ENCODE results near the gene FAM221B.
A peak's percentile ranks its signal among the peaks of the same experiment; 100 is the strongest.

The FAM221B gene

DNA sequence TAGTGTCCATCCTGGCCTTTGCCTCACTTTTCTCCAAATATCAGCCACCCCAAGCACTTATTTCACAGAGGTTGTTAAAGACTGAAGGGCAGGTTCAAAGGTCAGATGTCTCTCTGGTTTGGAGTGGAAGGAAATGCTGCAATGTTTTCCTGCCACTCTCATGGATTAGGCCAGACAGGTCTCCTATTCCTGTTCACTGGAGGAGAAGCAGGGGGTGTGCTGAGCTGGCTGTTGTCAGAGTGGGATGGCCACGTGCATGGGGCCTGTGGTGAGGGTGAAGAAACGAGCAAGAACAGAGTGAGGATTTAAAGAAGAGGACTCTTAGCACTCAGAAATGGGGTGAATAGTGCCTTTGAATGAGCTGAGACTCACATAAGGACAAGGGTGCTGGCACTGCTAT lies 7.2 kb upstream of the FAM221B start:
- Histone ChIP-seq H3K4me3 (ENCODE audit: insufficient read depth, low read depth, low read length) (no peak overlapping the region), H3K36me3 (ENCODE audit: control insufficient read depth, insufficient read depth, low read length) (no peaks in the 10 kb centered on the region), H3K4me1 (ENCODE audit: control insufficient read depth, insufficient read depth, low read length) (no peaks in the 10 kb centered on the region), H3K9me3 (ENCODE audit: control insufficient read depth, low read length) (no peaks in the 10 kb centered on the region), H3K27me3 (ENCODE audit: control insufficient read depth, insufficient read depth, low read length, poor library complexity, severe bottlenecking) (no peaks in the 10 kb centered on the region), H3K27ac (ENCODE audit: insufficient read depth, low read depth, low read length, poor library complexity, severe bottlenecking) (no peak overlapping the region)
- WGBS, 2 experiments: 92 to 93% methylated on average over 2 of the region's 2 CpGs

DNA sequence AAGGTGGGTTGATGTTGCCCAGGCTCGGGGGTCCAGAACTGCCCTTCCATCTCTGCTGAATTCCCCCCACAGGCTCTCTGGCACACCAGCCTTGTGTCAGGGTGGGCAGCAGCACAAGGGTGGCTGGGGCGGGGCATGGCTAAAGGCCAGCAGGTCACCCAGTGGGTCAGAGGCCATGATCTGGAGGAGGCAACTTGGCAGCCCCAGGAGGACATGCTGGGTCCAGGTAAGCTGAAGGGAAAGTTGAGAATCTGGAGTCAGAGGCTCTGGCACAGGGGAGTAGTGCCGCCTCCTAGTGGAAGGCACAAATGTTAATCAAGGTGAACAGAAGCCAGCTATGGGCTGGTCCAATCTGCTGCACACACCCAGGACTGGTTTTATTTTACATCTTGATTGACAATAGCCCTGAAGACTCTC lies 6.7 kb upstream of the FAM221B start:
- H3K27me3 ChIP-seq (ENCODE audit: control insufficient read depth, insufficient read depth, low read length, poor library complexity, severe bottlenecking): no peaks in the 10 kb centered on the region
- no peaks in the 10 kb centered on the region for H3K36me3 ChIP-seq (ENCODE audit: control insufficient read depth, insufficient read depth, low read length)
- WGBS, 2 experiments: 86 to 89% methylated on average over 3 of the region's 3 CpGs
- no peak overlapping the region for H3K27ac ChIP-seq (ENCODE audit: insufficient read depth, low read depth, low read length, poor library complexity, severe bottlenecking)
- no peak overlapping the region for H3K4me3 ChIP-seq (ENCODE audit: insufficient read depth, low read depth, low read length)
- H3K4me1 ChIP-seq (ENCODE audit: control insufficient read depth, insufficient read depth, low read length): no peaks in the 10 kb centered on the region
- H3K9me3 ChIP-seq (ENCODE audit: control insufficient read depth, low read length): no peaks in the 10 kb centered on the region

DNA sequence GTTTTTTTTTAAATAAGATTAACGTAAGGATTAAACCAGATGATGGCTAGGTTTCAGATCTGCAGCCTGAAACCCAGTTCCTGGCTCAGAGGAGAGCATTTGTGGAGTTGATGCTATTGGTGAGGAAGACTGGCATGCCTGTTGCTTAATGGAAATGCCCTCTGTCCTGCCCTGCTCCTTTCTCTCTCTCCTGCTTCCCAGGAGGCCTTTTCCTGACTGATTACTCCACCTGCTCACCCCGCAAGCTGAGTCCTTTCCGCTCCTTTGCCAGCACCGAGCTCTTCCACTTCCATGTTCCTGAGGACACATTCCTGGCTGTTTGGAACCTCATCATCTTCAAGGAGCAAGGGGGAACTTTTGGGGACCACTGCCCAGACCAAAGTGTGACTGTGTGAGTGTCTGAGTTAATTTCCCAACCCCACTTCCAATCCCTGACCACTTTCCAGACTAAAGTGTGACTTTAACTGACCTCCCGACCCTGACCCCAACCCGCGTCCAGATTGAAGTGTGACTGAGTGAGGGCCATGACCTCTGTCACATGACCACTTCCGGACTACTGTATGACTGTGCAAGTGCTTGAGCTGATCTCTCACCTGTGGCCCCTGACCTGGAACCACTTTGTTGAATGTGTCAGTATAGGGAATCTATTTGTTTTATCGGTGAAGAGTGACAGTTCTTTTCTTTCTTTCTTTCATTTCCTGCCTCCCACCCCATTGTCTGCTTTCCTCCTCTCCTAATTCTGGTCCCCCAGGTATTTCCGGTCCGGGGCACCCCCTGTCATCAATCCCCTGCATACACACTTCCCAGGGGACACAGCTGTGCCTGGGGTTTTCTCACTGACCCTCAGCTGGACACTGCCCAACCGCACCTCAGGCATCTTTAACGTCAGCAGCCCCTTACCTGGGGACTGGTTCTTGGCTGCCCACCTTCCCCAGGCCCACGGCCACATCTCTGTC lies 6.0 kb upstream of the FAM221B start:
- no peak overlapping the region for H3K4me3 ChIP-seq (ENCODE audit: insufficient read depth, low read depth, low read length)
- no peaks in the 10 kb centered on the region for H3K9me3 ChIP-seq (ENCODE audit: control insufficient read depth, low read length)
- H3K27ac ChIP-seq (ENCODE audit: insufficient read depth, low read depth, low read length, poor library complexity, severe bottlenecking): no peak overlapping the region
- H3K27me3 ChIP-seq (ENCODE audit: control insufficient read depth, insufficient read depth, low read length, poor library complexity, severe bottlenecking): no peaks in the 10 kb centered on the region
- H3K4me1 ChIP-seq (ENCODE audit: control insufficient read depth, insufficient read depth, low read length): peaks cover 6% of the 10 kb centered on the region
- 92% methylated on average over 14 of the region's 14 CpGs for WGBS, 2 experiments
- no peaks in the 10 kb centered on the region for H3K36me3 ChIP-seq (ENCODE audit: control insufficient read depth, insufficient read depth, low read length)

DNA sequence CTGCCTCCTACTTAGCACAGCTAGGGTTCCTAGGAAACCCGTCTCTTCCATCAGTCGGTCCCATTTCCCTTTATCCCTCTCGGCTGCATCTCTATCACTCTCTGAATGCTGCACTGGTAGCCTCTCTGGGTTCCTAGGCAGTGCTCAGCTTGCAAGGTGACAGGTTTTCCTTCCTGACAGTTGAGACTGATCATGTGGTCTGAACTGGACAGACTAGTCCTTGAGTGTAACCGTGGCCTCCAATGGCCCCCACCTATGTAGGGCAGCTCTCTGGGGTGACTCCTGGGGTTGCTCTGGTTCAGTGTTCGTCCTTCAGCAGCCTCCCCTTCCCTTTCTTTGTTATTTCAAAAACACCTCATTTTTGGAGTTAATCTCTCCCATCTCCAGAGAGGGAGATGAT lies 4.3 kb upstream of the FAM221B start:
- no peaks in the 10 kb centered on the region for H3K27me3 ChIP-seq (ENCODE audit: control insufficient read depth, insufficient read depth, low read length, poor library complexity, severe bottlenecking)
- H3K4me3 ChIP-seq (ENCODE audit: insufficient read depth, low read depth, low read length): no peak overlapping the region
- H3K36me3 ChIP-seq (ENCODE audit: control insufficient read depth, insufficient read depth, low read length): no peaks in the 10 kb centered on the region
- no peaks in the 10 kb centered on the region for H3K9me3 ChIP-seq (ENCODE audit: control insufficient read depth, low read length)
- H3K4me1 ChIP-seq (ENCODE audit: control insufficient read depth, insufficient read depth, low read length): peaks cover 10% of the 10 kb centered on the region
- 88 to 94% methylated on average over 5 of the region's 5 CpGs for WGBS, 2 experiments
- no peak overlapping the region for H3K27ac ChIP-seq (ENCODE audit: insufficient read depth, low read depth, low read length, poor library complexity, severe bottlenecking)

DNA sequence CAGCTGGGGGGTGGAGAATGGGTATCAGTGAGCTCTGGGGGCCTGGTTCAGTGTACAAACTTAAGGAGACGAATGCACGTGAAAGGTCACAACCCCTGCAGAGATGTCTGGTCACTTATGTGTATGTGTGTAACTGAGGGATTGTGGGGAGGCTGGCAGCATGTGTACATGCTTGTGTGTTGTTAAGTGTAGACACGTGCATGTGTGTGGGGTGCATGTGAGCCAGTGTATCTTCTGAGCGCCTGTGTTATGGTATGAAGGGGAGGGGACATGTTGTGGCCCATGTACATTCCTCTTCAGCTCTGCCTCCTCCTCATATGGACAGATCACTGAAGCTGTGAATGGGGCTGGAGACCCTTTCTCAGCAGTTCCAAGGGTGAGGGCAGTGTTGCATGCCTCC lies 2.5 kb upstream of the FAM221B start:
- no peak overlapping the region for H3K27ac ChIP-seq (ENCODE audit: insufficient read depth, low read depth, low read length, poor library complexity, severe bottlenecking)
- WGBS, 2 experiments: 90 to 94% methylated on average over 4 of the region's 4 CpGs
- H3K4me1 ChIP-seq (ENCODE audit: control insufficient read depth, insufficient read depth, low read length): peaks cover 10% of the 10 kb centered on the region
- no peaks in the 10 kb centered on the region for H3K9me3 ChIP-seq (ENCODE audit: control insufficient read depth, low read length)
- H3K27me3 ChIP-seq (ENCODE audit: control insufficient read depth, insufficient read depth, low read length, poor library complexity, severe bottlenecking): no peaks in the 10 kb centered on the region
- no peak overlapping the region for H3K4me3 ChIP-seq (ENCODE audit: insufficient read depth, low read depth, low read length)
- no peaks in the 10 kb centered on the region for H3K36me3 ChIP-seq (ENCODE audit: control insufficient read depth, insufficient read depth, low read length)

DNA sequence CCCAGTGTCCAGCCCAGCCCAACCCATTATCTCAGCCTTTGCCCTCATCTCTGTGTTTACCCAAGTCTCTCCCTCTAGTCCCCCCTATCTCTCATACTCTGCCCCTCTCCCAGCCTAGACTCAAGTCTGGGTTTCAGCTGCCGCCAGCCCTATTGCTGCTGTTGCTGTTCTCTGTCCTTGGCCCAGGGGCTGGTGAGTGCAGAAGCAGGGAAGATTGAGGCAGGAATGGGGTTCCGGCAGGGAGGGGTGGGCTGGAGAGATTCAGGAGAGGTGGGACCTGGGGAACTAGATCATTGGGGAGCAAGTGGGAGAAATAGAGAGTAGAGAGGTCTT lies 1.2 kb upstream of the FAM221B start:
- no peaks in the 10 kb centered on the region for H3K36me3 ChIP-seq (ENCODE audit: control insufficient read depth, insufficient read depth, low read length)
- H3K9me3 ChIP-seq (ENCODE audit: control insufficient read depth, low read length): no peaks in the 10 kb centered on the region
- WGBS, 2 experiments: 41 to 51% methylated on average over 2 of the region's 2 CpGs
- peaks cover 10% of the 10 kb centered on the region for H3K4me1 ChIP-seq (ENCODE audit: control insufficient read depth, insufficient read depth, low read length)
- H3K4me3 ChIP-seq (ENCODE audit: insufficient read depth, low read depth, low read length): peak overlapping the region; percentile 63
- H3K27ac ChIP-seq (ENCODE audit: insufficient read depth, low read depth, low read length, poor library complexity, severe bottlenecking): no peak overlapping the region
- no peaks in the 10 kb centered on the region for H3K27me3 ChIP-seq (ENCODE audit: control insufficient read depth, insufficient read depth, low read length, poor library complexity, severe bottlenecking)

DNA sequence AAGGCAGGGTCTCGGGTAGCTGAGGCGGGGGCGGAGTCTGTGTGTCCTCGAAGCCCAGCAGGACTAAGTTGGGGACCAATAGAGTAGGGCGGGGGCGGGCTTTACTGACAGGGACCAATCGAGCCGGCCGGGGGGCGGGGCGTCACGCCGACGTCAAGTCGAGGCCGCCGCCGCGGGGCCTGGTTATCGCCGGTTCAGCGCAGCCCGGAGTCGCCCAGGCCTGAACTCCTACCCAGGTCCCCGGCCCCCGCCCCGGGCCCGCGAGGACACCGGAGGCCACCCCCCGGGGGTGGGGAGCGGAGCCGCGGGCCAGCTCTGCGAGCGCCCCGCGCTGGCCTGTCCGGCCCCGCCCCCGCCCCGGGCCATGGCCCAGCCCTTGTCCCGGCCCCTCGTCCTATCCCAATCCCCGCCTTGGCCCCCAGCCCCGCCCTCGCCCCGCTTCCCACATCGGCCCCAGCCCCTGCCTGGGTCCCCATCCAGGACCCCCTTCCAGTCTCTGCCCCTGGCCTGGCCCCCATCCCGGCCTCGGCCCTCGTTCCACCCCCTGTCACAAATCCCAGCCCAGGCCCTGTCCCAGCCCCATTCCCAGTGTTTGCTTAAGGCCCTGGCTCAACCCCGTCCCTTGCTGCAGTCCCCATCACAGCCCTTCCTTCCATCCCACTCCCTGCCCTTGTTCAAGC lies 692 bp upstream of the FAM221B start, which contains the start of gene TMEM8B:
TSS of gene TMEM8B (plus strand) at position 145 of the 680 bp plus-strand sequence. CDS start at position 365, 220 bp downstream.
- WGBS, 2 experiments: 0 to 1% methylated on average over 53 of the region's 53 CpGs

DNA sequence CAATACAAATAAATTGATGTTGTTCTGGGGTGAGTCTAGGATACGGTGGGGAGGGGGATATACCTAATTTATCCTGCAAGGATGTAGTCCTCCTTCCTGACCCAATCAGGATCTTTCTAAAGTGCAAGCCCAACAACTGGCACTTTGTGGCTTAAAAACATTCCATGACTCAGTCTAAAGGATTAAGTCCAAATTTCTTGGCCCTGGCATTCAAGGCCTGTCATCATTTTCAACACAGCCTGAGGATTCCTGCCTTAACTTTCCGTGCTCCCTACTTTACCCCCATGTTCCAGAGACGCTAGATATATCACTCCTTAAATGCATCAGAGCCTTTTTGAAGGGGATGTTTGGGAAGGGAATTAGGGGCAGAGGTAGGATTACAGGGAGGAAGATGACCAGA lies 1.0 kb downstream of the FAM221B start:
- no peaks in the 10 kb centered on the region for H3K9me3 ChIP-seq (ENCODE audit: control insufficient read depth, low read length)
- H3K4me1 ChIP-seq (ENCODE audit: control insufficient read depth, insufficient read depth, low read length): peaks cover 10% of the 10 kb centered on the region
- H3K36me3 ChIP-seq (ENCODE audit: control insufficient read depth, insufficient read depth, low read length): no peaks in the 10 kb centered on the region
- WGBS, 2 experiments: 96 to 100% methylated on average over 2 to 3 of the region's 3 CpGs
- H3K27ac ChIP-seq (ENCODE audit: insufficient read depth, low read depth, low read length, poor library complexity, severe bottlenecking): no peak overlapping the region
- H3K27me3 ChIP-seq (ENCODE audit: control insufficient read depth, insufficient read depth, low read length, poor library complexity, severe bottlenecking): no peaks in the 10 kb centered on the region
- no peak overlapping the region for H3K4me3 ChIP-seq (ENCODE audit: insufficient read depth, low read depth, low read length)

More for the DNA sequence above, 692 bp upstream of the FAM221B start, which contains the start of gene TMEM8B:
- H3K4me1 ChIP-seq (ENCODE audit: control insufficient read depth, insufficient read depth, low read length): peaks cover 10% of the 10 kb centered on the region
- H3K27me3 ChIP-seq (ENCODE audit: control insufficient read depth, insufficient read depth, low read length, poor library complexity, severe bottlenecking): no peaks in the 10 kb centered on the region
- H3K36me3 ChIP-seq (ENCODE audit: control insufficient read depth, insufficient read depth, low read length): no peaks in the 10 kb centered on the region
- peak within 1 kb of the TSS; percentile 68 for H3K27ac ChIP-seq (ENCODE audit: insufficient read depth, low read depth, low read length, poor library complexity, severe bottlenecking)
- H3K4me3 ChIP-seq (ENCODE audit: insufficient read depth, low read depth, low read length): peak within 1 kb of the TSS; percentile 63
- H3K9me3 ChIP-seq (ENCODE audit: control insufficient read depth, low read length): no peaks in the 10 kb centered on the region

DNA sequence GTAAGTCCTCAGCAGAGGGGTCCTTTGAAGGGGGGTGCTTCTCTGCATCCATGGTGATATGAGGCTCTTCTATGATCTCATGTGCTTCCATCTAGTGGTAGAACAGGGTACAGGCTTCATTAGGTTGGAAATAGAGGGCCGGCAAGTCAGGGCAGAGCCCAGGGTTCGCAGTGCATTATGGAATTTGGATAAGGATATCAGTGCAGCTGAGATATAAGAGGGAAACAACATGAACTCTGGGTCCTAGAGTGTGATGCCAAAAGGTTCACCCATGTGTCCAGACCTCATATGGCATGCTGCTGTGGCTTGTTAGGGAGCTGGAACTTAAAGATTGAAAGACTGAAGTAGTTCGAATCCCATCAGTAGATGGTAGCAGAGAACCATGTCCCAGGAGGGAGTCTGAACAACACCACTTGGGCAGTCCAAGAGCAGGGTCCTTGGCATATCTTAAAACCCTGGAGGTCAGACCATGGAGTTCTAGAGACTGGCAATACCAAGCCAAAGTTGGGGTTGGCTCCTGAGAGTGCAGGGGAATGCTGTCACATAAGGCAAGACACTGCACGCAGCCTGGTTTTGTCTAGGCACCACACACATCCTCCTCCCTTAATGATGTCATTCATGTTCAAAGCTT lies 2.3 kb downstream of the FAM221B start:
- Histone ChIP-seq H3K27me3 (ENCODE audit: control insufficient read depth, insufficient read depth, low read length, poor library complexity, severe bottlenecking) (no peaks in the 10 kb centered on the region), H3K36me3 (ENCODE audit: control insufficient read depth, insufficient read depth, low read length) (no peaks in the 10 kb centered on the region), H3K4me1 (ENCODE audit: control insufficient read depth, insufficient read depth, low read length) (peaks cover 10% of the 10 kb centered on the region), H3K9me3 (ENCODE audit: control insufficient read depth, low read length) (no peaks in the 10 kb centered on the region), H3K4me3 (ENCODE audit: insufficient read depth, low read depth, low read length) (no peak overlapping the region), H3K27ac (ENCODE audit: insufficient read depth, low read depth, low read length, poor library complexity, severe bottlenecking) (peak overlapping the region; percentile 23)
- 68 to 71% methylated on average over 4 of the region's 4 CpGs for WGBS, 2 experiments

DNA sequence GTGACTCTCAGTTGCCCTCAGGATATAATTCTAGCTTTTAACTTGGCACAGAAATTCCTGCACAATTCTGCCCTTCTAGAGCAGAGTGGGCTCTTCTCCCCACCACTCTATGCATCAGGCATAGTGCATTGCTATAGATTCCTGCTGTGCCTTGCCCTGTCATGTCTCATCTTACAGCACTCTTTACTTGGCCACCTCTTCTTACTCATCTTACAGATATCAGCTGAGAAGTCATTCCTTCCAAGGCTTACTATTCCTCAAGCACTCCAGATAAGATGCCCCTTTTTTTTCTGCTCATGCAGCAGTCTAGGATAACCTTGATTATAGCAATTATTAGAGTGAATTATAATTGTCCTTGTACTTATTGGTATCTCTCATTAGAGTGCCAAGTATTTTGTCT lies 5.6 kb downstream of the FAM221B start:
- Histone ChIP-seq H3K36me3 (ENCODE audit: control insufficient read depth, insufficient read depth, low read length) (no peaks in the 10 kb centered on the region), H3K9me3 (ENCODE audit: control insufficient read depth, low read length) (no peaks in the 10 kb centered on the region), H3K27me3 (ENCODE audit: control insufficient read depth, insufficient read depth, low read length, poor library complexity, severe bottlenecking) (no peaks in the 10 kb centered on the region), H3K4me1 (ENCODE audit: control insufficient read depth, insufficient read depth, low read length) (no peaks in the 10 kb centered on the region), H3K27ac (ENCODE audit: insufficient read depth, low read depth, low read length, poor library complexity, severe bottlenecking) (no peak overlapping the region), H3K4me3 (ENCODE audit: insufficient read depth, low read depth, low read length) (no peak overlapping the region)

All from ectodermal cell (in vitro differentiated cells).